GM23338 (cell line): ENCODE results near the gene BPIFB6. TPM values are rescaled to one million over a fixed set of nuclear protein-coding genes. Genes with fewer than 3 reads are reported as not detected.

Source experiments
- ATAC-seq: fragments of 200-7000 bp; cut with Tn5 transposase; 3 replicates; pipeline ENCODE4 v1.9.1; 2020
- DNase-seq: peaks from one replicate; pipeline ENCODE4 v3.0.0-alpha.2; 2015; ENCODE audit warnings: low spot score
- H2AFZ ChIP-seq: fragments of 200-600 bp; sonication (generic); 2 replicates; pipeline ENCODE4 v1.8.0; 2016; ENCODE audit warnings: antibody characterized with exemption, mild to moderate bottlenecking, moderate library complexity
- H3F3A ChIP-seq: fragments of 200-600 bp; sonication (generic); replicated peaks from 2 replicates; pipeline ENCODE4 v1.8.0; 2017; ENCODE audit warnings: antibody characterized with exemption, mixed run types, low read depth
- H3K27ac ChIP-seq: fragments of 200-600 bp; sonication (generic); 2 replicates; pipeline ENCODE4 v1.6.1; 2016; ENCODE audit warnings: low read depth
- H3K27me3 ChIP-seq: fragments of 200-600 bp; sonication (generic); 2 replicates; pipeline ENCODE4 v1.8.0; 2016; ENCODE audit warnings: mild to moderate bottlenecking, mixed run types, moderate library complexity; ENCODE audit not compliant: insufficient read depth
- H3K36me3 ChIP-seq: fragments of 200-600 bp; sonication (generic); 2 replicates; pipeline ENCODE4 v1.8.0; 2016; ENCODE audit warnings: mild to moderate bottlenecking; ENCODE audit not compliant: insufficient read depth
- H3K4me1 ChIP-seq: fragments of 200-600 bp; sonication (generic); 2 replicates; pipeline ENCODE4 v1.8.0; 2016; ENCODE audit warnings: mild to moderate bottlenecking, moderate library complexity; ENCODE audit not compliant: insufficient read depth
- H3K4me2 ChIP-seq: fragments of 200-600 bp; sonication (generic); 2 replicates; pipeline ENCODE4 v1.7.1; 2017; ENCODE audit warnings: mixed run types
- H3K4me3 ChIP-seq: fragments of 200-600 bp; sonication (generic); 2 replicates; pipeline ENCODE4 v1.6.1; 2016; ENCODE audit warnings: mixed run types
- H3K79me2 ChIP-seq: fragments of 200-600 bp; sonication (generic); replicated peaks from 2 replicates; pipeline ENCODE4 v1.8.0; 2017; ENCODE audit warnings: mild to moderate bottlenecking; ENCODE audit not compliant: insufficient read depth
- H3K9me2 ChIP-seq: fragments of 200-600 bp; sonication (generic); 2 replicates; pipeline ENCODE4 v1.8.0; 2017; ENCODE audit not compliant: insufficient read depth
- H4K20me1 ChIP-seq: fragments of 200-600 bp; sonication (generic); replicated peaks from 2 replicates; pipeline ENCODE4 v1.8.0; 2017; ENCODE audit warnings: mild to moderate bottlenecking; ENCODE audit not compliant: insufficient read depth
- H3K27ac Mint-ChIP-seq: 2 replicates; pipeline ENCODE4 v1.8.0; 2020; ENCODE audit warnings: inconsistent platforms, mild to moderate bottlenecking, moderate library complexity, mixed read lengths
- H3K27me3 Mint-ChIP-seq: 3 replicates; pipeline ENCODE4 v1.8.0; 2022; ENCODE audit warnings: low read depth, mild to moderate bottlenecking, moderate library complexity, mixed read lengths, inconsistent platforms; ENCODE audit not compliant: insufficient read depth, poor library complexity
- H3K36me3 Mint-ChIP-seq: 3 replicates; pipeline ENCODE4 v1.8.0; 2021; ENCODE audit warnings: low read depth, mild to moderate bottlenecking, inconsistent platforms, moderate library complexity, mixed read lengths
- H3K4me1 Mint-ChIP-seq: 3 replicates; pipeline ENCODE4 v1.8.0; 2020; ENCODE audit warnings: mild to moderate bottlenecking, inconsistent platforms, mixed read lengths
- H3K4me3 Mint-ChIP-seq: 3 replicates; pipeline ENCODE4 v1.8.0; 2021; ENCODE audit warnings: moderate library complexity, mild to moderate bottlenecking, inconsistent platforms, mixed read lengths
- H3K9me3 Mint-ChIP-seq: 3 replicates; pipeline ENCODE4 v1.8.0; 2020; ENCODE audit warnings: moderate library complexity, mild to moderate bottlenecking, inconsistent platforms, mixed read lengths
- EZH2 ChIP-seq: fragments of 200-600 bp; sonication (generic); IDR thresholded peaks from one replicate; pipeline ENCODE4 v1.8.0; 2017; ENCODE audit warnings: antibody characterized with exemption, mild to moderate bottlenecking, low read depth; ENCODE audit not compliant: unreplicated experiment
- EZH2phosphoT487 ChIP-seq: fragments of 200-600 bp; sonication (generic); IDR thresholded peaks from one replicate; pipeline ENCODE4 v1.8.1; 2018; ENCODE audit warnings: antibody characterized with exemption; ENCODE audit not compliant: unreplicated experiment
- JUNB ChIP-seq: IDR thresholded peaks from one replicate; pipeline ENCODE4 v1.6.1; 2016; ENCODE audit warnings: antibody characterized with exemption; ENCODE audit not compliant: unreplicated experiment
- NANOG ChIP-seq: IDR thresholded peaks from 2 replicates; pipeline ENCODE4 v1.6.1; 2016; ENCODE audit warnings: antibody characterized with exemption, borderline replicate concordance
- ZNF114 ChIP-seq: fragments of 250-450 bp; sonication (Bioruptor Pico); IDR thresholded peaks from 2 replicates; pipeline ENCODE4 v1.5.0; 2020; ENCODE audit warnings: mild to moderate bottlenecking, moderate library complexity
- ZNF331 ChIP-seq: fragments of 250-450 bp; sonication (Bioruptor Pico); IDR thresholded peaks from 2 replicates; pipeline ENCODE4 v1.5.0; 2020; ENCODE audit warnings: low read depth, mild to moderate bottlenecking, moderate library complexity
- polyA plus RNA-seq: library from polyadenylated mRNA; unstranded; fragments of >200 nt; fragmentation: Nextera tagmentation; extraction: Ambion mirVana; gene quantifications from 2 replicates; pipeline ENCODE4 v1.2.1, GENCODE V29; 2016
- total RNA-seq: library from RNA; depleted of rRNA; stranded (reverse); fragments of >200 nt; shearing (Covaris generic); gene quantifications from 2 replicates; pipeline ENCODE4 v1.2.3, GENCODE V29; 2014
- TF ChIP-seq, protein P1 (sequence below), 2 experiments: fragments of 200-600 bp in 1 of 2; sonication (generic) in 1 of 2; conservative IDR thresholded peaks; 2 replicates each; pipeline versions ENCODE4 v1.5.1 to v1.6.1; 2016 to 2017; ENCODE audit warnings: antibody characterized with exemption in 2 of 2, low read depth in 2 of 2, mild to moderate bottlenecking in 2 of 2, moderate library complexity in 1 of 2
- TF ChIP-seq, protein P2 (sequence below): IDR thresholded peaks from 2 replicates; pipeline ENCODE4 v1.6.1; 2016; ENCODE audit warnings: antibody characterized with exemption
- TF ChIP-seq, protein P3 (sequence below): IDR thresholded peaks from one replicate; pipeline ENCODE4 v1.6.1; 2018; ENCODE audit warnings: antibody characterized with exemption; ENCODE audit not compliant: unreplicated experiment

The BPIFB6 gene
- total and polyA plus RNA-seq, 2 experiments from 2014 or later, result not detected

- Mint-ChIP-seq H3K36me3 (no peaks in the 10 kb centered on the region), H3K27ac (no peak overlapping the region), H3K4me3 (no peak overlapping the region), H3K9me3 (no peaks in the 10 kb centered on the region), H3K4me1 (no peaks in the 10 kb centered on the region), H3K27me3 (peaks cover 4% of the 10 kb centered on the region)
- TF ChIP-seq JUNB (no peak), ZNF331 (CRISPR knock-in tag) (no peak), EZH2 (no peak), EZH2phosphoT487 (no peak)
- TF ChIP-seq, protein P1, sequence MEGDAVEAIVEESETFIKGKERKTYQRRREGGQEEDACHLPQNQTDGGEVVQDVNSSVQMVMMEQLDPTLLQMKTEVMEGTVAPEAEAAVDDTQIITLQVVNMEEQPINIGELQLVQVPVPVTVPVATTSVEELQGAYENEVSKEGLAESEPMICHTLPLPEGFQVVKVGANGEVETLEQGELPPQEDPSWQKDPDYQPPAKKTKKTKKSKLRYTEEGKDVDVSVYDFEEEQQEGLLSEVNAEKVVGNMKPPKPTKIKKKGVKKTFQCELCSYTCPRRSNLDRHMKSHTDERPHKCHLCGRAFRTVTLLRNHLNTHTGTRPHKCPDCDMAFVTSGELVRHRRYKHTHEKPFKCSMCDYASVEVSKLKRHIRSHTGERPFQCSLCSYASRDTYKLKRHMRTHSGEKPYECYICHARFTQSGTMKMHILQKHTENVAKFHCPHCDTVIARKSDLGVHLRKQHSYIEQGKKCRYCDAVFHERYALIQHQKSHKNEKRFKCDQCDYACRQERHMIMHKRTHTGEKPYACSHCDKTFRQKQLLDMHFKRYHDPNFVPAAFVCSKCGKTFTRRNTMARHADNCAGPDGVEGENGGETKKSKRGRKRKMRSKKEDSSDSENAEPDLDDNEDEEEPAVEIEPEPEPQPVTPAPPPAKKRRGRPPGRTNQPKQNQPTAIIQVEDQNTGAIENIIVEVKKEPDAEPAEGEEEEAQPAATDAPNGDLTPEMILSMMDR (conservative IDR thresholded peaks at IDR 0.05; ENCODE audit: low read depth in 2 of 2), result no peak
- TF ChIP-seq, protein P2, sequence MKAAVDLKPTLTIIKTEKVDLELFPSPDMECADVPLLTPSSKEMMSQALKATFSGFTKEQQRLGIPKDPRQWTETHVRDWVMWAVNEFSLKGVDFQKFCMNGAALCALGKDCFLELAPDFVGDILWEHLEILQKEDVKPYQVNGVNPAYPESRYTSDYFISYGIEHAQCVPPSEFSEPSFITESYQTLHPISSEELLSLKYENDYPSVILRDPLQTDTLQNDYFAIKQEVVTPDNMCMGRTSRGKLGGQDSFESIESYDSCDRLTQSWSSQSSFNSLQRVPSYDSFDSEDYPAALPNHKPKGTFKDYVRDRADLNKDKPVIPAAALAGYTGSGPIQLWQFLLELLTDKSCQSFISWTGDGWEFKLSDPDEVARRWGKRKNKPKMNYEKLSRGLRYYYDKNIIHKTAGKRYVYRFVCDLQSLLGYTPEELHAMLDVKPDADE, result no peak
- no peaks in the 10 kb centered on the region for H3F3A ChIP-seq
- H3K4me3 ChIP-seq, result no peak overlapping the region
- no peaks in the 10 kb centered on the region for H3K36me3 ChIP-seq
- H3K27me3 ChIP-seq, result no peaks in the 10 kb centered on the region
- no peaks in the 10 kb centered on the region for H3K79me2 ChIP-seq
- H3K4me1 ChIP-seq, result no peaks in the 10 kb centered on the region
- no peak overlapping the region for H3K27ac ChIP-seq
- no peak overlapping the region for H2AFZ ChIP-seq
- no peaks in the 10 kb centered on the region for H4K20me1 ChIP-seq
- H3K4me2 ChIP-seq, result no peak overlapping the region
- H3K9me2 ChIP-seq, result no peaks in the 10 kb centered on the region
- ATAC-seq (no peak), DNase-seq (no peak)
Measured at GRCh38 chr20:33086052-33086722, 54.7 kb downstream of the BPIFB6 start.

DNA sequence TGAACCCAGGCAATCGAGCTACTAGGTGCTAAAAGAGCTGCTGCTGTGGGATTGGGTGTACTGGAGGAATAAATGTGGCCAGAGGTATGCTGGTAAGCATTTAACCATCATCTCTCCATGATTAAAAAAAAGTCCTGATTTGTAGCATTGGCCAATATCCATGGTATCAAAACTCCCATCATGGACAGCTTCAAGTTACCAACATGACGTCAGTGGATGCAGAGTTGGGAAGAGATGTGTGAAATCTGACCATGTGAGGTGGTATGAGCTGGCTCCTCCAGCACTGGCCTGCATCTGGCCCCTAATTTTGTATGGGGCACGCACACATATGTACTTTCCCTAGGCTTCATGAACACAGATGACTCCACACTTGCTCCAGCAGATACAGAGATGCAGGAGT is 59.7 kb downstream of the BPIFB6 start:
- no peak for ATAC-seq
- Histone ChIP-seq H3K4me2 (no peak overlapping the region), H3K36me3 (no peaks in the 10 kb centered on the region), H3K9me2 (no peaks in the 10 kb centered on the region), H3K27ac (no peak overlapping the region), H3K4me1 (no peaks in the 10 kb centered on the region), H2AFZ (no peak overlapping the region), H3F3A (no peaks in the 10 kb centered on the region), H3K27me3 (no peaks in the 10 kb centered on the region), H3K4me3 (no peak overlapping the region), H3K79me2 (no peaks in the 10 kb centered on the region), H4K20me1 (no peaks in the 10 kb centered on the region)
- Mint-ChIP-seq H3K36me3 (no peaks in the 10 kb centered on the region), H3K27ac (no peak overlapping the region), H3K9me3 (no peaks in the 10 kb centered on the region), H3K4me1 (no peaks in the 10 kb centered on the region), H3K27me3 (peaks cover 5% of the 10 kb centered on the region), H3K4me3 (no peak overlapping the region)
- DNase-seq, result no peak
- TF ChIP-seq, protein P1 (conservative IDR thresholded peaks at IDR 0.05; ENCODE audit: low read depth in 2 of 2), result no peak
- TF ChIP-seq EZH2 (no peak), EZH2phosphoT487 (no peak), JUNB (no peak), NANOG (no peak), ZNF114 (CRISPR knock-in tag) (no peak), ZNF331 (CRISPR knock-in tag) (no peak)
- TF ChIP-seq, protein P2, result no peak
- TF ChIP-seq, protein P3, sequence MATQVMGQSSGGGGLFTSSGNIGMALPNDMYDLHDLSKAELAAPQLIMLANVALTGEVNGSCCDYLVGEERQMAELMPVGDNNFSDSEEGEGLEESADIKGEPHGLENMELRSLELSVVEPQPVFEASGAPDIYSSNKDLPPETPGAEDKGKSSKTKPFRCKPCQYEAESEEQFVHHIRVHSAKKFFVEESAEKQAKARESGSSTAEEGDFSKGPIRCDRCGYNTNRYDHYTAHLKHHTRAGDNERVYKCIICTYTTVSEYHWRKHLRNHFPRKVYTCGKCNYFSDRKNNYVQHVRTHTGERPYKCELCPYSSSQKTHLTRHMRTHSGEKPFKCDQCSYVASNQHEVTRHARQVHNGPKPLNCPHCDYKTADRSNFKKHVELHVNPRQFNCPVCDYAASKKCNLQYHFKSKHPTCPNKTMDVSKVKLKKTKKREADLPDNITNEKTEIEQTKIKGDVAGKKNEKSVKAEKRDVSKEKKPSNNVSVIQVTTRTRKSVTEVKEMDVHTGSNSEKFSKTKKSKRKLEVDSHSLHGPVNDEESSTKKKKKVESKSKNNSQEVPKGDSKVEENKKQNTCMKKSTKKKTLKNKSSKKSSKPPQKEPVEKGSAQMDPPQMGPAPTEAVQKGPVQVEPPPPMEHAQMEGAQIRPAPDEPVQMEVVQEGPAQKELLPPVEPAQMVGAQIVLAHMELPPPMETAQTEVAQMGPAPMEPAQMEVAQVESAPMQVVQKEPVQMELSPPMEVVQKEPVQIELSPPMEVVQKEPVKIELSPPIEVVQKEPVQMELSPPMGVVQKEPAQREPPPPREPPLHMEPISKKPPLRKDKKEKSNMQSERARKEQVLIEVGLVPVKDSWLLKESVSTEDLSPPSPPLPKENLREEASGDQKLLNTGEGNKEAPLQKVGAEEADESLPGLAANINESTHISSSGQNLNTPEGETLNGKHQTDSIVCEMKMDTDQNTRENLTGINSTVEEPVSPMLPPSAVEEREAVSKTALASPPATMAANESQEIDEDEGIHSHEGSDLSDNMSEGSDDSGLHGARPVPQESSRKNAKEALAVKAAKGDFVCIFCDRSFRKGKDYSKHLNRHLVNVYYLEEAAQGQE, result no peak
